T-helper 1 cell treated with Interleukin-12 subunit alpha and Interleukin-12 subunit beta and Interleukin-4 antibody, amounts not matched to agents 30 ng/mL and 1 ng/mL, for 36 hours (primary cell): ENCODE measurements around the gene BACE1-AS. TPM values are rescaled to one million over a fixed set of nuclear protein-coding genes. Genes with fewer than 3 reads are reported as not detected.
"Not testable (repeated sequence)": the region's sequence is repeated elsewhere in the genome, so short reads cannot be mapped to it uniquely, and the experiment has no call there.

Experiments used
- intact Hi-C: fragments of 100-400 bp; cut with micrococcal nuclease; formaldehyde crosslinking; loops from one replicate; pipeline ENCODE4 v1.15.1; 2024
- total RNA-seq: library from RNA; stranded (reverse); gene quantifications from 2 replicates; pipeline ENCODE4 v1.2.3, GENCODE V29; 2022

BACE1-AS gene
- 4.3 and 6.1 TPM in 2 replicates for total RNA-seq

- intact Hi-C loops: no loop called here
These were observed at the start of gene BACE1-AS for GRCh38 chr11:117290809-117291396. Gene BACE1-AS, plus strand, starts transcription at chr11:117291346.

- intact Hi-C loops: loop anchor here (5.0 kb wide), 1 partner anchor 79 kb away; the partner anchor contains the start of gene CEP164
These were observed 42.8 kb upstream of the BACE1-AS start for GRCh38 chr11:117248341-117248740.

- intact Hi-C loops: loop anchor here (5.0 kb wide), 1 partner anchor 78 kb away; the partner anchor contains the start of gene CEP164
These were observed 41.6 kb upstream of the BACE1-AS start for GRCh38 chr11:117249571-117249970.

- intact Hi-C loops: no loop called here
These were observed 39.6 kb upstream of the BACE1-AS start for GRCh38 chr11:117251506-117251905.

- intact Hi-C loops: no loop called here
These were observed 35.2 kb upstream of the BACE1-AS start for GRCh38 chr11:117255966-117256365.

- intact Hi-C loops: no loop called here
These were observed 34.6 kb upstream of the BACE1-AS start for GRCh38 chr11:117256573-117256972.

- intact Hi-C loops: no loop called here
These were observed 32.6 kb upstream of the BACE1-AS start for GRCh38 chr11:117258576-117258975.

GRCh38 chr11:117259417-117259816, 31.7 kb upstream of the BACE1-AS start:
- intact Hi-C loops: no loop called here

- intact Hi-C loops: not testable (repeated sequence)
These were observed 26.4 kb upstream of the BACE1-AS start for GRCh38 chr11:117264624-117265323.

GRCh38 chr11:117265745-117266144, 25.4 kb upstream of the BACE1-AS start:
- intact Hi-C loops: no loop called here

GRCh38 chr11:117269856-117270255, 21.3 kb upstream of the BACE1-AS start:
- intact Hi-C loops: no loop called here

- intact Hi-C loops: no loop called here
These were observed 19.9 kb upstream of the BACE1-AS start for GRCh38 chr11:117271208-117271607.

- intact Hi-C loops: not testable (repeated sequence)
These were observed 19.0 kb upstream of the BACE1-AS start for GRCh38 chr11:117272175-117272574.

GRCh38 chr11:117273550-117274289, 17.4 kb upstream of the BACE1-AS start:
- intact Hi-C loops: no loop called here

GRCh38 chr11:117278347-117278746, 12.8 kb upstream of the BACE1-AS start:
- intact Hi-C loops: no loop called here

GRCh38 chr11:117279711-117280376, 11.3 kb upstream of the BACE1-AS start:
- intact Hi-C loops: no loop called here

- intact Hi-C loops: no loop called here
These were observed 10.0 kb upstream of the BACE1-AS start for GRCh38 chr11:117281159-117281558.

GRCh38 chr11:117281869-117282268, 9.3 kb upstream of the BACE1-AS start:
- intact Hi-C loops: no loop called here

GRCh38 chr11:117282956-117283355, 8.2 kb upstream of the BACE1-AS start:
- intact Hi-C loops: no loop called here

GRCh38 chr11:117284053-117284452, 7.1 kb upstream of the BACE1-AS start:
- intact Hi-C loops: no loop called here

GRCh38 chr11:117286588-117286987, 4.6 kb upstream of the BACE1-AS start:
- intact Hi-C loops: no loop called here

GRCh38 chr11:117287668-117288067, 3.5 kb upstream of the BACE1-AS start:
- intact Hi-C loops: no loop called here
